Measurements from ENCODE around the gene AFDN.

DNA sequence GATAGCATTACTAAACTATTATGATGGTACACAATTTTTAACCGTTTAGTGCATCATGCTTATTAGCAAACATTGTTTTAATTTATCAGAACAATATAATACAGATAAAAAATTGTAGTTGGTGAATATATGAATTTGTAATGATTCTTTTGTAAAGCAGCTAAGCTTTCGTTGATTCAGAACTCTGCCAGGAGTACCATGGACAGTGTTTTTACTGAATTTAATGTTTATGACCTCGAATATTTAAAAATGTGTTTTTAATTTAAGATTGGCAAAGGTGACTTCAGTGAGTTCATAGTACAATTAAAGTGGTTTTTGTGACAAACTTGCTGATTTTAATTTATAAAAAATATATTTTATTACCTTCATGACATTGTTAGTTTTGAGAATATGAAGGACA is 10.0 kb downstream of the AFDN start:
- TF ChIP-seq ZNF384 (IDR thresholded peaks at IDR 0.05): no peak
- TF ChIP-seq SP1 (IDR thresholded peaks at IDR 0.05): no peak
- TF ChIP-seq SUZ12 (IDR thresholded peaks at IDR 0.05): no peak
